ENCODE results near the gene RAB27A.

RAB27A gene

GRCh38 chr15:55196458-55197361 is 92.9 kb downstream of the RAB27A start, which contains the start of gene RSL24D1:
Gene RSL24D1, minus strand, starts transcription at chr15:55196941. Its CDS starts 51 bp downstream, at chr15:55196890.
- Histone ChIP-seq H3K27ac (ENCODE audit: low read depth, low read length, poor library complexity, severe bottlenecking) (peak within 1 kb of the TSS; percentile 93), H3K79me2 (ENCODE audit: insufficient read depth, low read length) (peaks cover 50% of the 10 kb centered on the region), H4K20me1 (ENCODE audit: insufficient read depth, low read length) (no peaks in the 10 kb centered on the region), H3K9ac (ENCODE audit: low read length) (peak within 1 kb of the TSS; percentile 95), H3K9me2 (ENCODE audit: low read depth, low read length) (no peaks in the 10 kb centered on the region), H3K9me3 (ENCODE audit: low read length) (no peaks in the 10 kb centered on the region), H3F3A (ENCODE audit: insufficient read depth, low read length) (no peaks in the 10 kb centered on the region), H3K4me3 (ENCODE audit: low read depth, low read length, poor library complexity, severe bottlenecking) (peak within 1 kb of the TSS; percentile 93), H3K27me3 (ENCODE audit: insufficient read depth, low read length) (no peaks in the 10 kb centered on the region), H3K36me3 (ENCODE audit: insufficient read depth, low read length) (peaks cover 32% of the 10 kb centered on the region), H3K4me2 (ENCODE audit: low read length) (peak within 1 kb of the TSS; percentile 95), H2AFZ (ENCODE audit: low read length) (peak within 1 kb of the TSS; percentile 35), H3K4me1 (ENCODE audit: insufficient read depth, low read length, severe bottlenecking) (peaks cover 38% of the 10 kb centered on the region)
- no peak for TF ChIP-seq EZH2 (IDR thresholded peaks at IDR 0.05; ENCODE audit: borderline replicate concordance, low read length)
- TF ChIP-seq CTCF (IDR thresholded peaks at IDR 0.05; ENCODE audit: low read length): peak; percentile 52; the same call in 1 of the 2 replicates

- Histone ChIP-seq H3K4me2 (ENCODE audit: low read length) (peak overlapping the region; percentile 95), H3K79me2 (ENCODE audit: insufficient read depth, low read length) (peaks cover 55% of the 10 kb centered on the region), H4K20me1 (ENCODE audit: insufficient read depth, low read length) (no peaks in the 10 kb centered on the region), H3K27me3 (ENCODE audit: insufficient read depth, low read length) (no peaks in the 10 kb centered on the region), H3K9me2 (ENCODE audit: low read depth, low read length) (no peaks in the 10 kb centered on the region), H3K9me3 (ENCODE audit: low read length) (no peaks in the 10 kb centered on the region), H3K36me3 (ENCODE audit: insufficient read depth, low read length) (peaks cover 40% of the 10 kb centered on the region), H3K9ac (ENCODE audit: low read length) (peak overlapping the region; percentile 95), H3K4me1 (ENCODE audit: insufficient read depth, low read length, severe bottlenecking) (peaks cover 38% of the 10 kb centered on the region), H3F3A (ENCODE audit: insufficient read depth, low read length) (no peaks in the 10 kb centered on the region), H3K4me3 (ENCODE audit: low read depth, low read length, poor library complexity, severe bottlenecking) (peak overlapping the region; percentile 93), H3K27ac (ENCODE audit: low read depth, low read length, poor library complexity, severe bottlenecking) (peak overlapping the region; percentile 93), H2AFZ (ENCODE audit: low read length) (no peak overlapping the region)
- no peak for TF ChIP-seq CTCF (IDR thresholded peaks at IDR 0.05; ENCODE audit: low read length)
- TF ChIP-seq EZH2 (IDR thresholded peaks at IDR 0.05; ENCODE audit: borderline replicate concordance, low read length): no peak
These were observed 93.6 kb downstream of the RAB27A start for GRCh38 chr15:55195996-55196395.

- TF ChIP-seq EZH2 (IDR thresholded peaks at IDR 0.05; ENCODE audit: borderline replicate concordance, low read length) (no peak), CTCF (IDR thresholded peaks at IDR 0.05; ENCODE audit: low read length) (no peak)
- Histone ChIP-seq H3K9ac (ENCODE audit: low read length) (no peak overlapping the region), H3K9me2 (ENCODE audit: low read depth, low read length) (no peaks in the 10 kb centered on the region), H4K20me1 (ENCODE audit: insufficient read depth, low read length) (no peaks in the 10 kb centered on the region), H3K9me3 (ENCODE audit: low read length) (no peaks in the 10 kb centered on the region), H3K4me3 (ENCODE audit: low read depth, low read length, poor library complexity, severe bottlenecking) (peak overlapping the region; percentile 93), H3K27me3 (ENCODE audit: insufficient read depth, low read length) (no peaks in the 10 kb centered on the region), H3K79me2 (ENCODE audit: insufficient read depth, low read length) (peaks cover 56% of the 10 kb centered on the region), H2AFZ (ENCODE audit: low read length) (no peak overlapping the region), H3K27ac (ENCODE audit: low read depth, low read length, poor library complexity, severe bottlenecking) (no peak overlapping the region), H3K4me1 (ENCODE audit: insufficient read depth, low read length, severe bottlenecking) (peaks cover 38% of the 10 kb centered on the region), H3K36me3 (ENCODE audit: insufficient read depth, low read length) (peaks cover 56% of the 10 kb centered on the region), H3F3A (ENCODE audit: insufficient read depth, low read length) (no peaks in the 10 kb centered on the region), H3K4me2 (ENCODE audit: low read length) (peak overlapping the region; percentile 95)
These were observed 95.4 kb downstream of the RAB27A start for GRCh38 chr15:55194256-55194655.
